COLO668 (cell line): Measurements from ENCODE around the gene SYT1.
"Not testable (repeated sequence)": the region's sequence is repeated elsewhere in the genome, so short reads cannot be mapped to it uniquely, and the experiment has no call there.

Experiments
- DNase-seq: peaks from one replicate; lab custom pipeline; 2025; ENCODE audit not compliant: unreplicated experiment; lab: John Stamatoyannopoulos, UW

The SYT1 gene

GRCh38 chr12:78966926-78967325 is 102.4 kb downstream of the SYT1 start:
- no peak for DNase-seq

DNA sequence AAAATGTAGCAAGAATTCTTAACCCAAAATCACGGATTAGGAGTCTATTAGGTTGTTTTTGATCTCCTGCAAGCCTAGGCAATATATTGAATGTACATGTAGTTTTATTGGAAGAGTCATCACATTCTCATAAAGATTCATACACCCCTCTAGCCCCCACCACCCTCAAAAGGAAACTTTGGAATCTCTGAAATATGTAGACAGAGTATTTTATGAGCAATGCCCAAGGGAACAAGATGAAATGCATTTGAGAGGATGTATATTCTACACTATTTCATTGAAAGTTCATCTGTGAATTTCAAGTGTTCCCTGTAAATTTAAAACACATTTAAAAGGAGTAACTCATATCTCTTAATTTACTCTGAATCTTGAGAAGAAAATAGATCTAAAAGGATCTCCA is 103.7 kb downstream of the SYT1 start:
- DNase-seq = no peak

DNA sequence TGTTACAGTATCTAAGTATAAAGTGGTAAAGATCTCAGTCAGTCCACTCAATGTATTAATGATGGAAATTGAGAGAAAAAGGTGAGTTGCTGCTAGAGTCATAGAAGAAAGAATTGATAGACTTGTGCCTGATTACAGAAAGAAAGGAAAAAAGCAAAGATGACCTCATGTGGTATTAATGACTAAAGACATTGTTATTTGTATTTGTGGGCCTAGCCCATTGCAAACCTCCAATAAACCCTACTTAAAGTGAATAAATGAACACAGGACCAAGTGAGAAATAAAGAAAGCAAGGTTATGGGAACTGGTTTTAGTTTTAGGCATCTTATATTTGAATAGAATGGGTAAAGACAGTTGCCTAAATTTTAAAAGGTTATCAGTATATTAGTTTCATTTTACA is 105.5 kb downstream of the SYT1 start:
- no peak for DNase-seq

DNA sequence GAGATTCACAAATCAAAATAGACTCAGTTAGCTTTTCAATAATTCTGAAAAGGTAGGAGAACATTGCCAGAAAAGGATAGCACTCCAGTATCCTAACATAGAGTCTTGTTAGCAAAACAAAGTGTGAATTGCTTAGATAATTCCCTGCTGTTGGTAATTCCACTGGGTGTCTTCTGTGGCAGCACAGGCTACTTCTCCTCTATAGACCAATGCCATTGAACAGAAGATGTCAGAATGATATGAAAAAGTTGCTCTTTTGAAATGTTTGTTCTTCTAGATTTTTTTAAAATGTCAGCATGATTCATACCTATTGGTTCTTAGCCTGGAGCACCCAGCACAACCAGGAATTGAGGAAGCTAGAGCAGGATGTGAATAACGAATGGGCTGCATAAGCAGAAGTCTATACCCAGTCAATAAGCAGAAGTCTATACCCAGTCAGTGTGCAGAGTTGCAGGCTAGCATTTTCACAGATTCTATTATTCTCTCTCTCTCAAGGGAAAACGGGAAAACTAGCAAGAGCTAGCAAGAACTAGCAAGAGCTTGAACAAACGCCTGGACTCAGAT is 112.8 kb downstream of the SYT1 start:
- no peak for DNase-seq

GRCh38 chr12:78994168-78994791 is 129.7 kb downstream of the SYT1 start:
- no peak for DNase-seq

- DNase-seq = no peak
Observed at GRCh38 chr12:79000501-79000900, 135.9 kb downstream of the SYT1 start.

DNA sequence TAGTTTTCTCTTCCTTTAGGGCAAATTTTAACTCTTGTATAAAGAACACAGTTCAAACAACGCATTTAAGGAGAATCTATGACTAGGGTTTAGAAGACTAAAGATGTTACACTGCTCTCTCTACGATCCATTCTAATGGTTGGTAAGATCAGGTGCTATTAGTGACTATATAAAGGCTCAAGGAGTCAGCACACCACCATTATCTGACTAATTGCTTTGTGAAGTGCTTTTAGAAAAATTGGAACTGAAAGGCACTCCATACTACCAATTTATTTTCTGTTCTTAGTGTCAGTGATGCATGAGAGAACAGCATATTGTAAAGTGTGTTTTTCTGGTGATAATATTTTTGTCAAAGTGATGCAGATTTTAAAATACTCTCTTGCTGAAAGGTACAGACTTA is 136.8 kb downstream of the SYT1 start:
- no peak for DNase-seq

DNA sequence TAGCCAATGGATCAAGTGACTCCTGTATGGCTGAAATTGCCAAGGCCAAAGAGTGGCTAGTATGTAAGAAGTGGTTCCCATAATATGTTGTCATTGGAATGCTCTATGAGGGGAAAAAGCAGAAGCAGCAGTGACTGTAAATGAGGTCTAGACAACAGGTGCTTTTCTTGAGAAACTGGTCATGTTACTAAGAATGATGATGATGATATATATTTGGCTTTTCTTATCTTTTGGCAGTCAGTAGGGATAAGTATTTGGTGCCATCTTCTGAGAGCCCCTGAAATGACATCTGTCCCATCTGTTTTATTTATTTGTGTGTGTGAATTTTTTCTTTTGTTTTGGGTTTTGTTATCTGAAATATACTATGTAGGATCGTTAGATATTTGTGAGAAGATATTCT is 141.7 kb downstream of the SYT1 start:
- no peak for DNase-seq

GRCh38 chr12:79008591-79008990 is 144.0 kb downstream of the SYT1 start:
- DNase-seq = no peak

GRCh38 chr12:79012636-79013035 is 148.1 kb downstream of the SYT1 start:
- peak; percentile 48 for DNase-seq

- DNase-seq = peak; percentile 38
Observed at GRCh38 chr12:79016181-79016580, 151.6 kb downstream of the SYT1 start.

GRCh38 chr12:79019672-79020071 is 155.1 kb downstream of the SYT1 start:
- no peak for DNase-seq

DNA sequence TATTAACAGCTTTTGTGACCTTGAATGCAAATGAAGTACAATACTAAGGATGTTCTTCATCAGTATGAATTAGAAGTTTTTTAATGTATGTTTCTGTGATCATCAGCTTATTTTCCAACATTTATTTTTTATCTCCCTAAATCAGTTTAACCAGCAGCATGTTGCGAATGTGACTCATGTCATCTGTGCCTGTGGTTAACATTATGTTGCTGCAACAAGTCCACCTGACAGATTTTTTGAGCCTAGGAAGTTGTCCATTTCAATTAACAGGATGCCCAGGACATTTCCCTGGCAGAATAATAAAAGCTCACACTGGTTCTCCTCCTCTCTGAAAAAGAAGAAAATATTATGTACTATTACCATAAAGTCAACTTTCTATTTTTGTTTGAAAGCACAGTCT is 155.5 kb downstream of the SYT1 start:
- DNase-seq = no peak

DNA sequence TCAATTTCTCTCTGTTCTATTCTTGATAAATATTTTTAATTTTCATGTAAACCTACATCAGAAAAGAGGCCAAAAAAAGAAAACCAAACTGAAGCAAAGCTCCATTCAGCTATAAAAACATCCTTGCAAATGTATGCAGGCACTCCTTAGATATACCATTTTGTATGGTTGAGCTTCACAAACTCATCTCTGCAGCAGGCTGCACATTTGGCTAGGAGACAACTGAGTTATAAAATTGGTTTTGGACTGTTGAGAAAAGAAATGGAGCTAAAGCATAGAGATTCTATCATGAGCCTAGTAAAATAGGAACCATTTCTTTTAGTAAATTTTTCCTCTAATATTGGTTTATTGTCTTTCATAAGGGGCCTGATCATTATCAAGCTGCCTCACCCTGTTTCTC is 156.4 kb downstream of the SYT1 start:
- no peak for DNase-seq

DNA sequence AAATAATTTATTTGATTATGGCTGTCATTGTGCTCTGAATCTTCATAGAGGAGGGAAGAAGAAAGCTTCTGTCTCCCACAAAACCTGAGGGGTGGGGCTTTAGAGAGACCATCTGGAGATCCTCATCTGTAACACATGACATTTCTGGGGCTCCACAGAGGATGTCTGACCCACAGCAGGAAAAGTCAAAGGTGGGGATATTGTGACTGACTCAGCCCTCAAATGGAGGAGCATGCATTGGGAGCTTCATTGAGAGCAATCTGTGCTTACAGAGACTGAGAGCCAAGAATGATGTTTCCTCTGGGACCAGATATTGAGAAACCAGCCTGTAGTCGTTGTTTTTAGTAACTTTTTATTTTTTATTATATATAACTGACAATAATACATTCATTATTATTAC is 158.7 kb downstream of the SYT1 start:
- no peak for DNase-seq

DNA sequence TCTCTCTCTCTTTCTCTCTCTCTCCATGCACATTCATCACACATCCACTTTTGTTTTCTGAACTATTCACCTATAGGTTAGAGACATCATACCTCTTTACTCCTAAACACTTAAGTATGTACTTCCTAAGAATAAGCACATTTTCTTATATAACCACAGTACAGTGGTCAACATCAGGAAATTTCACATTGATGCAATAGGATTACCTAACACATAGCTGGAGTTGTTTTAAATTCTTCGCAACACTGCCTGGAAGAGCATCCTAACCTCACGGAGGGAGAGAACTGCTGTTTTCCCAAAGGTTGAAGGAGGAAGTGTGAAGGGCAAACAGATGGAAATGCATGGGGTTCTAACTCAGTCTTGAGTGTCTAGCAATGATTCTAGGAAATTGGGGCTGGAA is 159.2 kb downstream of the SYT1 start:
- DNase-seq = no peak

DNA sequence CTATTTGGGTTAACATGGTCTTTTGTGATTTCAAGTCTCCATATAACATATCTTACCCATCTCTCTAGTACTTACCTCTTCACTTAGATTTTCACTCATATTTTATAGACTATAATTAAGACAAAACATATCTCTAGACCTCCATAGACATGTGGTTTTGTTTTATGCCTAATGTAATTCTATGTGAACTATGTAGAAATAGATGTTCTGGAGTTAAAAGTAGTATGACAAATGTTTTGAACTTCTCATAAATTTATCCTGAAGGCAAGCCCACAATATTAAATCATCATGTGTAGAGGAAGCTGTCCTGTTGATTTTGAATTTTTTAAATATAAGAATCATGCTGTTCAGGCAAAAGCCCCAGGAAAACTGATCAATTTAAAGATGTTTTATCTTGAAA is 169.2 kb downstream of the SYT1 start:
- no peak for DNase-seq

GRCh38 chr12:79044748-79045147 is 180.2 kb downstream of the SYT1 start:
- not testable (repeated sequence) for DNase-seq

DNA sequence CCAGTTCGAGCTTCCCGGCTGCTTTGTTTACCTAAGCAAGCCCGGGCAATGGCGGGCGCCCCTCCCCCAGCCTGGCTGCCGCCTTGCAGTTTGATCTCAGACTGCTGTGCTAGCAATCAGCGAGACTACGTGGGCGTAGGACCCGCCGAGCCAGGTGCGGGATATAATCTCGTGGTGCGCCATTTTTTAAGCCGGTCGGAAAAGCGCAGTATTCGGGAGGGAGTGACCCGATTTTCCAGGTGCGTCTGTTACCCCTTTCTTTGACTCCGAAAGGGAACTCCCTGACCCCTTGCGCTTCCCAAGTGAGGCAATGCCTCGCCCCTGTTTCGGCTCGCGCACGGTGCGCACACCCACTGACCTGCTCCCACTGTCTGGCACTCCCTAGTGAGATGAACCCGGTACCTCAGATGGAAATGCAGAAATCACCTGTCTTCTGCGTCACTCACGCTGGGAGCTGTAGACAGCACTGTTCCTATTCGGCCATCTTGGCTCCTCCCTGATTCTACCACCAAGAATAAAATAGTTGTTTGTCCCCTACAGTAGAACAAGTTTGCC is 180.7 kb downstream of the SYT1 start:
- not testable (repeated sequence) for DNase-seq

GRCh38 chr12:79046021-79046420 is 181.4 kb downstream of the SYT1 start:
- no peak for DNase-seq

DNA sequence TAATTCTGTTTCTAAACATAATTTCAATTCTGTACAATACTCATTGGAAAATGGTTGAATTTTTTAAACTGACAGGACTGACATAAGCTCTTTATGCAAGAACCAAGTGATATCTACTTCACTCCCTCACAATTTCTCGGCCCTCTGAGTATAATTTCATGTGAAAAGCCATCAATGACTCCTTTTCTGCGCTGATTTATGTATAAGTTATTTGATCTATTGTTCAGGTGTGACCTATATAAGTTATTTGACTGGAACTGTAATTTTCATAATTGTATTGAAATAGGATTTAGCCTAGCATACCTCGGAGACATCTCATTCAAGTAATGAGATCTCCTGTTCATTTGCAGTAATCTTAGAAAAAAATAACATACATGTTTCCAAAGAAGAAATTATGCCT is 184.4 kb downstream of the SYT1 start:
- DNase-seq = no peak

DNA sequence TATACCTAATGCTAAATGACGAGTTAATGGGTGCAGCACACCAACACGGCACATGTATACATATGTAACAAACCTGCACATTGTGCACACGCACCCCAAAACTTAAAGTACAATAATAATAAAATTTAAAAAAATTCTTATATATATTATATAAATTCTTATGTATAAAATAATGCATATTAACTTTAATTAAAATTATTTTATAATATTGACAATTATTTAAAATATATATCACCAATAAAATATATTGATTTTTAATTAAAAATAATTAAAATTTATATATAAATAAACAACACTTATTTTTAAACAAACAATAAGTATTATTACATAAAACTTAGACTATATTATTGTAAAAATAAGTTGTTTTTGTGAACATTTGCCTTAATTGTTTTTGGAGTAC is 188.8 kb downstream of the SYT1 start:
- no peak for DNase-seq
